Cardiac fibroblast (primary cell): ENCODE data around the gene IBTK.
"Not testable (repeated sequence)": the region's sequence is repeated elsewhere in the genome, so short reads cannot be mapped to it uniquely, and the experiment has no call there.

Source experiments
- DNase-seq, 2 donors: peaks; one replicate each; pipeline versions ENCODE4 v3.0.0 to v3.0.0-alpha.2; 2010; ENCODE audit warnings: low read depth in 2 of 2
- H3K4me3 ChIP-seq, 2 donors: replicated peaks in 1 of 2; 1 replicate in 1 of 2; 2 replicates in 1 of 2; pipeline ENCODE4 v1.5.1; 2011; ENCODE audit warnings: low read depth in 2 of 2, low read length in 2 of 2, mild to moderate bottlenecking in 2 of 2, moderate library complexity in 1 of 2
- CTCF ChIP-seq: IDR thresholded peaks from one replicate; pipeline ENCODE4 v1.5.1; 2011; ENCODE audit warnings: low read depth, mild to moderate bottlenecking, low read length, inconsistent platforms

IBTK gene

DNA sequence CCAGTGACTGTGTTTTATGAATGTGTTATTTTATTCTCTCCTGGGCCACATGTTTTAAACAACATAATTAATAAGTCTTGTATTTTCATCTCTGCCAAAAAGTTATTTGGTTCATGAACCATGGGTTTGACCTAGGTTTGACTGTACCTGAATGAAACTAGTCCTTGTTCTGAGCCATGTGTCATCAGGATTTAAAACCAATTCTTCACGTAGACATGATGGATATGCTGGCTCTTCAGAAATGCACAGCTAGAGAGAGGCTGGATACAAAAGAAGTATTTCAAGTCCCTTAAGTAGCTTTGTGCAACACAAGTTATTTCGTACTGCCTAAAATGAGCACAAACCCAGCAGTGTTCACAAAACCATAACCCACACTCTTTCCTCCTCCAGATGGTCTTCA, 116.1 kb downstream of the IBTK start:
- no peak for DNase-seq
- no peak for TF ChIP-seq CTCF
- no peak overlapping the region for H3K4me3 ChIP-seq

DNA sequence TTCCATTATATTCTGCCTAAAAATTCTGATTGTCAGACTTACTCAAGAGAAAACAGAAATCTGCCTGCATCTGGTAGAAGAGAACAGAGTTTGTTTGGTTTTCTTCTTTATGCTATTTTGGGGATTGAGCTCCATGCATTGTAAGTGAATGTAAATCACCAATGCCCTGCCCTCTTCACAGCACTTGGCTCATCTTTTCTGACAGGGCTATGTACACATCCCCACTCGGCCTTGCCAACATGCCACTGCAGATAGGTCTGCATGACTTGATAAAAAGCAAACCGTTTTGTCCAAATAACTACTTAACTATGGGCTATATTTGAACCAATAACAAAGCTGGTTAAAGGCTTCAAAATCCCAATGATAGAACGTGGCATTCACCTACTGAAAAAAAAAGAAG, 117.7 kb downstream of the IBTK start:
- TF ChIP-seq CTCF = no peak
- H3K4me3 ChIP-seq = no peak overlapping the region
- no peak for DNase-seq

- H3K4me3 ChIP-seq, DNase-seq: not testable (repeated sequence)
Measured at GRCh38 chr6:82128973-82129372, 118.6 kb downstream of the IBTK start.

GRCh38 chr6:82123632-82124031, 123.9 kb downstream of the IBTK start:
- TF ChIP-seq CTCF = no peak
- DNase-seq = no peak
- H3K4me3 ChIP-seq = no peak overlapping the region
